GM23338 (cell line): ENCODE results near the gene GMNC. TPM values are rescaled to one million over a fixed set of nuclear protein-coding genes. Genes with fewer than 3 reads are reported as not detected.

Source experiments
- ATAC-seq: fragments of 200-7000 bp; cut with Tn5 transposase; 3 replicates; pipeline ENCODE4 v1.9.1; 2020
- DNase-seq: peaks from one replicate; pipeline ENCODE4 v3.0.0-alpha.2; 2015; ENCODE audit warnings: low spot score
- H2AFZ ChIP-seq: fragments of 200-600 bp; sonication (generic); 2 replicates; pipeline ENCODE4 v1.8.0; 2016; ENCODE audit warnings: antibody characterized with exemption, mild to moderate bottlenecking, moderate library complexity
- H3F3A ChIP-seq: fragments of 200-600 bp; sonication (generic); replicated peaks from 2 replicates; pipeline ENCODE4 v1.8.0; 2017; ENCODE audit warnings: antibody characterized with exemption, mixed run types, low read depth
- H3K27ac ChIP-seq: fragments of 200-600 bp; sonication (generic); 2 replicates; pipeline ENCODE4 v1.6.1; 2016; ENCODE audit warnings: low read depth
- H3K27me3 ChIP-seq: fragments of 200-600 bp; sonication (generic); 2 replicates; pipeline ENCODE4 v1.8.0; 2016; ENCODE audit warnings: mild to moderate bottlenecking, mixed run types, moderate library complexity; ENCODE audit not compliant: insufficient read depth
- H3K36me3 ChIP-seq: fragments of 200-600 bp; sonication (generic); 2 replicates; pipeline ENCODE4 v1.8.0; 2016; ENCODE audit warnings: mild to moderate bottlenecking; ENCODE audit not compliant: insufficient read depth
- H3K4me1 ChIP-seq: fragments of 200-600 bp; sonication (generic); 2 replicates; pipeline ENCODE4 v1.8.0; 2016; ENCODE audit warnings: mild to moderate bottlenecking, moderate library complexity; ENCODE audit not compliant: insufficient read depth
- H3K4me2 ChIP-seq: fragments of 200-600 bp; sonication (generic); 2 replicates; pipeline ENCODE4 v1.7.1; 2017; ENCODE audit warnings: mixed run types
- H3K4me3 ChIP-seq: fragments of 200-600 bp; sonication (generic); 2 replicates; pipeline ENCODE4 v1.6.1; 2016; ENCODE audit warnings: mixed run types
- H3K79me2 ChIP-seq: fragments of 200-600 bp; sonication (generic); replicated peaks from 2 replicates; pipeline ENCODE4 v1.8.0; 2017; ENCODE audit warnings: mild to moderate bottlenecking; ENCODE audit not compliant: insufficient read depth
- H3K9me2 ChIP-seq: fragments of 200-600 bp; sonication (generic); 2 replicates; pipeline ENCODE4 v1.8.0; 2017; ENCODE audit not compliant: insufficient read depth
- H4K20me1 ChIP-seq: fragments of 200-600 bp; sonication (generic); replicated peaks from 2 replicates; pipeline ENCODE4 v1.8.0; 2017; ENCODE audit warnings: mild to moderate bottlenecking; ENCODE audit not compliant: insufficient read depth
- H3K27ac Mint-ChIP-seq: 2 replicates; pipeline ENCODE4 v1.8.0; 2020; ENCODE audit warnings: inconsistent platforms, mild to moderate bottlenecking, moderate library complexity, mixed read lengths
- H3K27me3 Mint-ChIP-seq: 3 replicates; pipeline ENCODE4 v1.8.0; 2022; ENCODE audit warnings: low read depth, mild to moderate bottlenecking, moderate library complexity, mixed read lengths, inconsistent platforms; ENCODE audit not compliant: insufficient read depth, poor library complexity
- H3K36me3 Mint-ChIP-seq: 3 replicates; pipeline ENCODE4 v1.8.0; 2021; ENCODE audit warnings: low read depth, mild to moderate bottlenecking, inconsistent platforms, moderate library complexity, mixed read lengths
- H3K4me1 Mint-ChIP-seq: 3 replicates; pipeline ENCODE4 v1.8.0; 2020; ENCODE audit warnings: mild to moderate bottlenecking, inconsistent platforms, mixed read lengths
- H3K4me3 Mint-ChIP-seq: 3 replicates; pipeline ENCODE4 v1.8.0; 2021; ENCODE audit warnings: moderate library complexity, mild to moderate bottlenecking, inconsistent platforms, mixed read lengths
- H3K9me3 Mint-ChIP-seq: 3 replicates; pipeline ENCODE4 v1.8.0; 2020; ENCODE audit warnings: moderate library complexity, mild to moderate bottlenecking, inconsistent platforms, mixed read lengths
- EZH2 ChIP-seq: fragments of 200-600 bp; sonication (generic); IDR thresholded peaks from one replicate; pipeline ENCODE4 v1.8.0; 2017; ENCODE audit warnings: antibody characterized with exemption, mild to moderate bottlenecking, low read depth; ENCODE audit not compliant: unreplicated experiment
- EZH2phosphoT487 ChIP-seq: fragments of 200-600 bp; sonication (generic); IDR thresholded peaks from one replicate; pipeline ENCODE4 v1.8.1; 2018; ENCODE audit warnings: antibody characterized with exemption; ENCODE audit not compliant: unreplicated experiment
- JUNB ChIP-seq: IDR thresholded peaks from one replicate; pipeline ENCODE4 v1.6.1; 2016; ENCODE audit warnings: antibody characterized with exemption; ENCODE audit not compliant: unreplicated experiment
- NANOG ChIP-seq: IDR thresholded peaks from 2 replicates; pipeline ENCODE4 v1.6.1; 2016; ENCODE audit warnings: antibody characterized with exemption, borderline replicate concordance
- POLR2AphosphoS5 ChIP-seq: IDR thresholded peaks from 2 replicates; pipeline ENCODE4 v1.6.1; 2016; ENCODE audit warnings: antibody characterized with exemption, low read depth
- STAT1 ChIP-seq: IDR thresholded peaks from one replicate; pipeline ENCODE4 v1.6.1; 2016; ENCODE audit warnings: antibody characterized with exemption; ENCODE audit not compliant: unreplicated experiment
- polyA plus RNA-seq: library from polyadenylated mRNA; unstranded; fragments of >200 nt; fragmentation: Nextera tagmentation; extraction: Ambion mirVana; gene quantifications from 2 replicates; pipeline ENCODE4 v1.2.1, GENCODE V29; 2016
- total RNA-seq: library from RNA; depleted of rRNA; stranded (reverse); fragments of >200 nt; shearing (Covaris generic); gene quantifications from 2 replicates; pipeline ENCODE4 v1.2.3, GENCODE V29; 2014
- TF ChIP-seq, protein P1 (sequence below): fragments of 250-450 bp; sonication (Bioruptor Pico); IDR thresholded peaks from 2 replicates; pipeline ENCODE4 v1.5.0; 2020; ENCODE audit warnings: mild to moderate bottlenecking, moderate library complexity
- TF ChIP-seq, protein P2 (sequence below), 2 experiments: fragments of 200-600 bp in 1 of 2; sonication (generic) in 1 of 2; conservative IDR thresholded peaks; 2 replicates each; pipeline versions ENCODE4 v1.5.1 to v1.6.1; 2016 to 2017; ENCODE audit warnings: antibody characterized with exemption in 2 of 2, low read depth in 2 of 2, mild to moderate bottlenecking in 2 of 2, moderate library complexity in 1 of 2

The GMNC gene
- total and polyA plus RNA-seq, 2 experiments from 2014 or later: 0.13 to 0.31 TPM

DNA sequence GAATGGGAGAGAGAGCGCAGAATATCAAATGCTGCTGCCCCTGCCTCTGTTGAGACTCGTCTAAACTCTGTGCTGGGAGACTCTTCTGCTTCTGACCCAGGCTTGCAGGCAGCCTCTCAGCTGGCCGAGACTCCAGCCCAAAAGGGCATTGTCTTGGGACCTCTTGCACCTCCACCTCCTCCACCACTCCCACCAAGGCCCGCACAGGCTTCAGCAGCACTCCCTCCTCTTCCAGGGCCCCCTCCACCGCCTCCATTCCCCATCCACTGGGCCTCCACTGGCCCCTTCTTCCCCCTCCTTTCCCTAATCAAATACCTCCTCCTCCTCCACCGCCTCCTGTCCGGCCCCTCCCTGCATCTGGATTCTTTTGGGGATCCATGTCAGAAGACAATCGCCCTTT is 31.3 kb downstream of the GMNC start (continued):
- TF ChIP-seq, protein P1, sequence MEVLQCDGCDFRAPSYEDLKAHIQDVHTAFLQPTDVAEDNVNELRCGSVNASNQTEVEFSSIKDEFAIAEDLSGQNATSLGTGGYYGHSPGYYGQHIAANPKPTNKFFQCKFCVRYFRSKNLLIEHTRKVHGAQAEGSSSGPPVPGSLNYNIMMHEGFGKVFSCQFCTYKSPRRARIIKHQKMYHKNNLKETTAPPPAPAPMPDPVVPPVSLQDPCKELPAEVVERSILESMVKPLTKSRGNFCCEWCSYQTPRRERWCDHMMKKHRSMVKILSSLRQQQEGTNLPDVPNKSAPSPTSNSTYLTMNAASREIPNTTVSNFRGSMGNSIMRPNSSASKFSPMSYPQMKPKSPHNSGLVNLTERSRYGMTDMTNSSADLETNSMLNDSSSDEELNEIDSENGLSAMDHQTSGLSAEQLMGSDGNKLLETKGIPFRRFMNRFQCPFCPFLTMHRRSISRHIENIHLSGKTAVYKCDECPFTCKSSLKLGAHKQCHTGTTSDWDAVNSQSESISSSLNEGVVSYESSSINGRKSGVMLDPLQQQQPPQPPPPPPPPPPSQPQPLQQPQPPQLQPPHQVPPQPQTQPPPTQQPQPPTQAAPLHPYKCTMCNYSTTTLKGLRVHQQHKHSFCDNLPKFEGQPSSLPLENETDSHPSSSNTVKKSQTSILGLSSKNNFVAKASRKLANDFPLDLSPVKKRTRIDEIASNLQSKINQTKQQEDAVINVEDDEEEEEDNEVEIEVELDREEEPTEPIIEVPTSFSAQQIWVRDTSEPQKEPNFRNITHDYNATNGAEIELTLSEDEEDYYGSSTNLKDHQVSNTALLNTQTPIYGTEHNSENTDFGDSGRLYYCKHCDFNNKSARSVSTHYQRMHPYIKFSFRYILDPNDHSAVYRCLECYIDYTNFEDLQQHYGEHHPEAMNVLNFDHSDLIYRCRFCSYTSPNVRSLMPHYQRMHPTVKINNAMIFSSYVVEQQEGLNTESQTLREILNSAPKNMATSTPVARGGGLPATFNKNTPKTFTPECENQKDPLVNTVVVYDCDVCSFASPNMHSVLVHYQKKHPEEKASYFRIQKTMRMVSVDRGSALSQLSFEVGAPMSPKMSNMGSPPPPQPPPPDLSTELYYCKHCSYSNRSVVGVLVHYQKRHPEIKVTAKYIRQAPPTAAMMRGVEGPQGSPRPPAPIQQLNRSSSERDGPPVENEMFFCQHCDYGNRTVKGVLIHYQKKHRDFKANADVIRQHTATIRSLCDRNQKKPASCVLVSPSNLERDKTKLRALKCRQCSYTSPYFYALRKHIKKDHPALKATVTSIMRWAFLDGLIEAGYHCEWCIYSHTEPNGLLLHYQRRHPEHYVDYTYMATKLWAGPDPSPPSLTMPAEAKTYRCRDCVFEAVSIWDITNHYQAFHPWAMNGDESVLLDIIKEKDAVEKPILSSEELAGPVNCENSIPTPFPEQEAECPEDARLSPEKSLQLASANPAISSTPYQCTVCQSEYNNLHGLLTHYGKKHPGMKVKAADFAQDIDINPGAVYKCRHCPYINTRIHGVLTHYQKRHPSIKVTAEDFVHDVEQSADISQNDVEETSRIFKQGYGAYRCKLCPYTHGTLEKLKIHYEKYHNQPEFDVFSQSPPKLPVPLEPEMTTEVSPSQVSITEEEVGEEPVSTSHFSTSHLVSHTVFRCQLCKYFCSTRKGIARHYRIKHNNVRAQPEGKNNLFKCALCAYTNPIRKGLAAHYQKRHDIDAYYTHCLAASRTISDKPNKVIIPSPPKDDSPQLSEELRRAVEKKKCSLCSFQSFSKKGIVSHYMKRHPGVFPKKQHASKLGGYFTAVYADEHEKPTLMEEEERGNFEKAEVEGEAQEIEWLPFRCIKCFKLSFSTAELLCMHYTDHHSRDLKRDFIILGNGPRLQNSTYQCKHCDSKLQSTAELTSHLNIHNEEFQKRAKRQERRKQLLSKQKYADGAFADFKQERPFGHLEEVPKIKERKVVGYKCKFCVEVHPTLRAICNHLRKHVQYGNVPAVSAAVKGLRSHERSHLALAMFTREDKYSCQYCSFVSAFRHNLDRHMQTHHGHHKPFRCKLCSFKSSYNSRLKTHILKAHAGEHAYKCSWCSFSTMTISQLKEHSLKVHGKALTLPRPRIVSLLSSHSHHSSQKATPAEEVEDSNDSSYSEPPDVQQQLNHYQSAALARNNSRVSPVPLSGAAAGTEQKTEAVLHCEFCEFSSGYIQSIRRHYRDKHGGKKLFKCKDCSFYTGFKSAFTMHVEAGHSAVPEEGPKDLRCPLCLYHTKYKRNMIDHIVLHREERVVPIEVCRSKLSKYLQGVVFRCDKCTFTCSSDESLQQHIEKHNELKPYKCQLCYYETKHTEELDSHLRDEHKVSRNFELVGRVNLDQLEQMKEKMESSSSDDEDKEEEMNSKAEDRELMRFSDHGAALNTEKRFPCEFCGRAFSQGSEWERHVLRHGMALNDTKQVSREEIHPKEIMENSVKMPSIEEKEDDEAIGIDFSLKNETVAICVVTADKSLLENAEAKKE (CRISPR knock-in tag): no peak
- TF ChIP-seq EZH2: no peak

DNA sequence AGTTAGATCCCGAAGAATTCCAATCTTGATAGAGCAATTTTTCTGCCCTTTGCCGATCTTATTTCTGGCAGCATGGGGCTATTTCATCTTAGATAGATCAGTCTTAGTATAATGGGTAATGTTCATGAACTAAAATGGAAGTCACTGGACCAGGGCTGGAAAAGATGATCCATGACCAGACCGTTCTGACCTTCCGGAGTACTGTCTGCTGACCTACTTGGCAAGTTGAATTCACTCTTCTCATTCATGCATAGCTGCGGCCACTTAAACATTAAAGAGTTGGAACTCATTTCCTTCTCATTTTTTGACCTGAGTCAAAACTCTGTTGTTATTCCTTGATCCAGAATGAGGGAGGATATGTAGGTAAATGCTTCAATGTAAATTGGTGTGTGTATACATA is 32.5 kb downstream of the GMNC start:
- Histone ChIP-seq H3K4me3 (no peak overlapping the region), H3K27ac (no peak overlapping the region), H2AFZ (no peak overlapping the region), H3K4me2 (no peak overlapping the region), H4K20me1 (no peaks in the 10 kb centered on the region), H3K9me2 (no peaks in the 10 kb centered on the region), H3K4me1 (no peaks in the 10 kb centered on the region), H3K27me3 (no peaks in the 10 kb centered on the region), H3F3A (no peaks in the 10 kb centered on the region), H3K36me3 (no peaks in the 10 kb centered on the region), H3K79me2 (no peaks in the 10 kb centered on the region)
- peaks cover 3% of the 10 kb centered on the region; the same call in 1 of the 3 replicates for H3K4me1 Mint-ChIP-seq
- DNase-seq (no peak), ATAC-seq (no peak)
- H3K27ac Mint-ChIP-seq: no peak overlapping the region
- H3K4me3 Mint-ChIP-seq: no peak overlapping the region
- H3K27me3 Mint-ChIP-seq: no peaks in the 10 kb centered on the region
- H3K9me3 Mint-ChIP-seq: no peaks in the 10 kb centered on the region
- H3K36me3 Mint-ChIP-seq: no peaks in the 10 kb centered on the region
- TF ChIP-seq EZH2: no peak
- no peak for TF ChIP-seq JUNB
- TF ChIP-seq, protein P2, sequence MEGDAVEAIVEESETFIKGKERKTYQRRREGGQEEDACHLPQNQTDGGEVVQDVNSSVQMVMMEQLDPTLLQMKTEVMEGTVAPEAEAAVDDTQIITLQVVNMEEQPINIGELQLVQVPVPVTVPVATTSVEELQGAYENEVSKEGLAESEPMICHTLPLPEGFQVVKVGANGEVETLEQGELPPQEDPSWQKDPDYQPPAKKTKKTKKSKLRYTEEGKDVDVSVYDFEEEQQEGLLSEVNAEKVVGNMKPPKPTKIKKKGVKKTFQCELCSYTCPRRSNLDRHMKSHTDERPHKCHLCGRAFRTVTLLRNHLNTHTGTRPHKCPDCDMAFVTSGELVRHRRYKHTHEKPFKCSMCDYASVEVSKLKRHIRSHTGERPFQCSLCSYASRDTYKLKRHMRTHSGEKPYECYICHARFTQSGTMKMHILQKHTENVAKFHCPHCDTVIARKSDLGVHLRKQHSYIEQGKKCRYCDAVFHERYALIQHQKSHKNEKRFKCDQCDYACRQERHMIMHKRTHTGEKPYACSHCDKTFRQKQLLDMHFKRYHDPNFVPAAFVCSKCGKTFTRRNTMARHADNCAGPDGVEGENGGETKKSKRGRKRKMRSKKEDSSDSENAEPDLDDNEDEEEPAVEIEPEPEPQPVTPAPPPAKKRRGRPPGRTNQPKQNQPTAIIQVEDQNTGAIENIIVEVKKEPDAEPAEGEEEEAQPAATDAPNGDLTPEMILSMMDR (conservative IDR thresholded peaks at IDR 0.05; ENCODE audit: low read depth in 2 of 2): no peak
- TF ChIP-seq EZH2phosphoT487: no peak
- TF ChIP-seq POLR2AphosphoS5: no peak
- no peak for TF ChIP-seq STAT1
- TF ChIP-seq NANOG: no peak
- TF ChIP-seq, protein P1 (CRISPR knock-in tag): no peak
